ENCODE results near the gene TP53RK.

The TP53RK gene

GRCh38 chr20:46713957-46714834 is 25.0 kb upstream of the TP53RK start:
- no peaks in the 10 kb centered on the region for H3K36me3 ChIP-seq (ENCODE audit: control insufficient read depth in 1 of 2, insufficient read depth in 2 of 2, low read length in 2 of 2)
- H2BK5ac ChIP-seq (ENCODE audit: low read depth, low read length, poor library complexity) = no peak overlapping the region
- no peak overlapping the region for H3K9ac ChIP-seq (ENCODE audit: low read length)
- no peak for DNase-seq
- WGBS (ENCODE audit: extremely low coverage, insufficient coverage, insufficient read length) = no CpG with 5 or more reads among the region's 15 CpGs
- H4K8ac ChIP-seq (ENCODE audit: low read depth, low read length) = no peak overlapping the region
- no peak overlapping the region for H2BK12ac ChIP-seq (ENCODE audit: low read length)
- H3K27me3 ChIP-seq (ENCODE audit: insufficient read depth, low read length) = no peaks in the 10 kb centered on the region
- no peak overlapping the region for H3K4me3 ChIP-seq (ENCODE audit: low read depth, low read length)
- no peak overlapping the region for H3K18ac ChIP-seq (ENCODE audit: low read length)
- H2AFZ ChIP-seq (ENCODE audit: insufficient read depth, low read length, poor library complexity) = no peak overlapping the region
- H3K23ac ChIP-seq (ENCODE audit: low read length) = no peak overlapping the region
- no peak overlapping the region for H2BK120ac ChIP-seq (ENCODE audit: insufficient read depth, low read length, poor library complexity)
- H3K27ac ChIP-seq (ENCODE audit: low read depth, low read length) = no peak overlapping the region
- no peak overlapping the region for H3K14ac ChIP-seq (ENCODE audit: low read length)
- H2AK5ac ChIP-seq (ENCODE audit: low read length) = no peak overlapping the region
- H3K79me1 ChIP-seq (ENCODE audit: low read length) = peaks cover 9% of the 10 kb centered on the region
- H3K79me2 ChIP-seq (ENCODE audit: control insufficient read depth, insufficient read depth, low read length, poor library complexity) = peaks cover 7% of the 10 kb centered on the region
- peaks cover 7 to 8% of the 10 kb centered on the region in 2 experiments for H3K4me1 ChIP-seq (ENCODE audit: control insufficient read depth in 1 of 2, insufficient read depth in 2 of 2, low read length in 2 of 2)
- no peak overlapping the region for H3K4ac ChIP-seq (ENCODE audit: low read depth, low read length)
- H3K4me2 ChIP-seq (ENCODE audit: low read length) = no peak overlapping the region
- no peak overlapping the region for H4K91ac ChIP-seq (ENCODE audit: low read depth, low read length)
- H4K12ac ChIP-seq (ENCODE audit: low read depth, low read length) = no peak overlapping the region
- H3K9me3 ChIP-seq (ENCODE audit: insufficient read depth, low read depth, low read length) = no peaks in the 10 kb centered on the region

- H3K4me2 ChIP-seq (ENCODE audit: low read length) = no peak overlapping the region
- H3K79me1 ChIP-seq (ENCODE audit: low read length) = peaks cover 12% of the 10 kb centered on the region
- no peaks in the 10 kb centered on the region for H3K27me3 ChIP-seq (ENCODE audit: insufficient read depth, low read length)
- H2BK120ac ChIP-seq (ENCODE audit: insufficient read depth, low read length, poor library complexity) = no peak overlapping the region
- no peak overlapping the region for H3K4me3 ChIP-seq (ENCODE audit: low read depth, low read length)
- peaks cover 10 to 11% of the 10 kb centered on the region in 2 experiments for H3K4me1 ChIP-seq (ENCODE audit: control insufficient read depth in 1 of 2, insufficient read depth in 2 of 2, low read length in 2 of 2)
- WGBS (ENCODE audit: extremely low coverage, insufficient coverage, insufficient read length) = no CpG with 5 or more reads among the region's 5 CpGs
- no peak overlapping the region for H2AFZ ChIP-seq (ENCODE audit: insufficient read depth, low read length, poor library complexity)
- H2AK5ac ChIP-seq (ENCODE audit: low read length) = no peak overlapping the region
- no peak overlapping the region for H3K23ac ChIP-seq (ENCODE audit: low read length)
- no peak overlapping the region for H3K9ac ChIP-seq (ENCODE audit: low read length)
- H4K91ac ChIP-seq (ENCODE audit: low read depth, low read length) = no peak overlapping the region
- H4K12ac ChIP-seq (ENCODE audit: low read depth, low read length) = no peak overlapping the region
- H2BK12ac ChIP-seq (ENCODE audit: low read length) = no peak overlapping the region
- no peak overlapping the region for H3K4ac ChIP-seq (ENCODE audit: low read depth, low read length)
- peaks cover 9% of the 10 kb centered on the region for H3K79me2 ChIP-seq (ENCODE audit: control insufficient read depth, insufficient read depth, low read length, poor library complexity)
- no peak overlapping the region for H3K14ac ChIP-seq (ENCODE audit: low read length)
- no peak for DNase-seq
- no peak overlapping the region for H4K8ac ChIP-seq (ENCODE audit: low read depth, low read length)
- H3K36me3 ChIP-seq (ENCODE audit: control insufficient read depth in 1 of 2, insufficient read depth in 2 of 2, low read length in 2 of 2) = no peaks in the 10 kb centered on the region
- H2BK5ac ChIP-seq (ENCODE audit: low read depth, low read length, poor library complexity) = no peak overlapping the region
- H3K27ac ChIP-seq (ENCODE audit: low read depth, low read length) = no peak overlapping the region
- no peaks in the 10 kb centered on the region for H3K9me3 ChIP-seq (ENCODE audit: insufficient read depth, low read depth, low read length)
- H3K18ac ChIP-seq (ENCODE audit: low read length) = no peak overlapping the region
Measured at GRCh38 chr20:46712056-46712636, 22.9 kb upstream of the TP53RK start.

GRCh38 chr20:46710153-46710913 is 21.1 kb upstream of the TP53RK start:
- H3K4ac ChIP-seq (ENCODE audit: low read depth, low read length) = peak overlapping the region; percentile 63
- peak overlapping the region; percentile 93 for H3K4me2 ChIP-seq (ENCODE audit: low read length)
- peak overlapping the region; percentile 80 for H3K4me3 ChIP-seq (ENCODE audit: low read depth, low read length)
- H4K8ac ChIP-seq (ENCODE audit: low read depth, low read length) = peak overlapping the region; percentile 96
- H4K12ac ChIP-seq (ENCODE audit: low read depth, low read length) = peak overlapping the region; percentile 94
- H3K14ac ChIP-seq (ENCODE audit: low read length) = peak overlapping the region; percentile 85
- peak overlapping the region; percentile 82 for H3K9ac ChIP-seq (ENCODE audit: low read length)
- DNase-seq = peak in 1 of 2 donors; percentile 37
- peaks cover 9% of the 10 kb centered on the region for H3K79me2 ChIP-seq (ENCODE audit: control insufficient read depth, insufficient read depth, low read length, poor library complexity)
- H2AK5ac ChIP-seq (ENCODE audit: low read length) = peak overlapping the region; percentile 40
- H3K18ac ChIP-seq (ENCODE audit: low read length) = peak overlapping the region; percentile 90
- peaks cover 10 to 11% of the 10 kb centered on the region in 2 experiments for H3K4me1 ChIP-seq (ENCODE audit: control insufficient read depth in 1 of 2, insufficient read depth in 2 of 2, low read length in 2 of 2)
- H2BK120ac ChIP-seq (ENCODE audit: insufficient read depth, low read length, poor library complexity) = peak overlapping the region; percentile 39
- H3K9me3 ChIP-seq (ENCODE audit: insufficient read depth, low read depth, low read length) = no peaks in the 10 kb centered on the region
- no peaks in the 10 kb centered on the region for H3K36me3 ChIP-seq (ENCODE audit: control insufficient read depth in 1 of 2, insufficient read depth in 2 of 2, low read length in 2 of 2)
- H3K79me1 ChIP-seq (ENCODE audit: low read length) = peaks cover 12% of the 10 kb centered on the region
- no peak overlapping the region for H2BK12ac ChIP-seq (ENCODE audit: low read length)
- H3K23ac ChIP-seq (ENCODE audit: low read length) = no peak overlapping the region
- H4K91ac ChIP-seq (ENCODE audit: low read depth, low read length) = peak overlapping the region; percentile 90
- peak overlapping the region; percentile 90 for H2AFZ ChIP-seq (ENCODE audit: insufficient read depth, low read length, poor library complexity)
- no CpG with 5 or more reads among the region's 22 CpGs for WGBS (ENCODE audit: extremely low coverage, insufficient coverage, insufficient read length)
- H3K27me3 ChIP-seq (ENCODE audit: insufficient read depth, low read length) = no peaks in the 10 kb centered on the region
- H3K27ac ChIP-seq (ENCODE audit: low read depth, low read length) = no peak overlapping the region
- no peak overlapping the region for H2BK5ac ChIP-seq (ENCODE audit: low read depth, low read length, poor library complexity)

- Histone ChIP-seq H3K14ac (ENCODE audit: low read length) (peak within 1 kb of the TSS; percentile 89), H2AK5ac (ENCODE audit: low read length) (peak within 1 kb of the TSS; percentile 94), H3K79me2 (ENCODE audit: control insufficient read depth, insufficient read depth, low read length, poor library complexity) (peaks cover 9% of the 10 kb centered on the region), H3K4me3 (ENCODE audit: low read depth, low read length) (peak within 1 kb of the TSS; percentile 80), H3K4me2 (ENCODE audit: low read length) (peak within 1 kb of the TSS; percentile 93), H3K27me3 (ENCODE audit: insufficient read depth, low read length) (no peaks in the 10 kb centered on the region), H2BK5ac (ENCODE audit: low read depth, low read length, poor library complexity) (peak within 1 kb of the TSS; percentile 21), H3K18ac (ENCODE audit: low read length) (peak within 1 kb of the TSS; percentile 90), H2BK12ac (ENCODE audit: low read length) (peak within 1 kb of the TSS; percentile 83), H3K27ac (ENCODE audit: low read depth, low read length) (no peak within 1 kb of the TSS), H3K36me3 (ENCODE audit: control insufficient read depth in 1 of 2, insufficient read depth in 2 of 2, low read length in 2 of 2) (no peaks in the 10 kb centered on the region), H3K9me3 (ENCODE audit: insufficient read depth, low read depth, low read length) (no peaks in the 10 kb centered on the region), H3K4me1 (ENCODE audit: control insufficient read depth in 1 of 2, insufficient read depth in 2 of 2, low read length in 2 of 2) (peaks cover 8 to 11% of the 10 kb centered on the region in 2 experiments), H3K4ac (ENCODE audit: low read depth, low read length) (peak within 1 kb of the TSS; percentile 63), H3K9ac (ENCODE audit: low read length) (peak within 1 kb of the TSS; percentile 82), H2BK120ac (ENCODE audit: insufficient read depth, low read length, poor library complexity) (peak within 1 kb of the TSS; percentile 61), H4K12ac (ENCODE audit: low read depth, low read length) (peak within 1 kb of the TSS; percentile 94), H3K79me1 (ENCODE audit: low read length) (peaks cover 12% of the 10 kb centered on the region), H3K23ac (ENCODE audit: low read length) (no peak within 1 kb of the TSS), H2AFZ (ENCODE audit: insufficient read depth, low read length, poor library complexity) (peak within 1 kb of the TSS; percentile 90), H4K8ac (ENCODE audit: low read depth, low read length) (peak within 1 kb of the TSS; percentile 96), H4K91ac (ENCODE audit: low read depth, low read length) (peak within 1 kb of the TSS; percentile 90)
- DNase-seq = peak in 1 of 2 donors; percentile 72
- no CpG with 5 or more reads among the region's 67 CpGs for WGBS (ENCODE audit: extremely low coverage, insufficient coverage, insufficient read length)
Measured at GRCh38 chr20:46709459-46710152, 20.4 kb upstream of the TP53RK start, which contains the start of gene SLC2A10. TSS of gene SLC2A10 (plus strand) at chr20:46709649. CDS start at chr20:46709737, 88 bp downstream.

Data from trophoblast cell (in vitro differentiated cells and primary cell).